Neural progenitor cell (in vitro differentiated cells): ENCODE data around the gene ATXN7. TPM values are rescaled to one million over a fixed set of nuclear protein-coding genes. Genes with fewer than 3 reads are reported as not detected.

Source experiments
- DNase-seq: peaks from one replicate; pipeline ENCODE4 v3.0.0-alpha.2; 2016; ENCODE audit warnings: low spot score
- H2AFZ ChIP-seq: fragments of 200-600 bp; sonication (generic); replicated peaks from 2 replicates; pipeline ENCODE4 v1.6.1; 2016; ENCODE audit warnings: antibody characterized with exemption
- H3F3A ChIP-seq: fragments of 200-600 bp; sonication (generic); 2 replicates; pipeline ENCODE4 v1.6.1; 2016; ENCODE audit warnings: antibody characterized with exemption, low read depth
- H3K27ac ChIP-seq: fragments of 200-600 bp; sonication (generic); 2 replicates; pipeline ENCODE4 v1.5.1; 2016; ENCODE audit warnings: mild to moderate bottlenecking
- H3K27me3 ChIP-seq: fragments of 200-600 bp; sonication (generic); 2 replicates; pipeline ENCODE4 v1.6.1; 2016; ENCODE audit warnings: mild to moderate bottlenecking, moderate library complexity
- H3K36me3 ChIP-seq: fragments of 200-600 bp; sonication (generic); 2 replicates; pipeline ENCODE4 v1.5.1; 2016
- H3K4me1 ChIP-seq: fragments of 200-600 bp; sonication (generic); 2 replicates; pipeline ENCODE4 v1.6.1; 2016; ENCODE audit warnings: mixed run types
- H3K4me2 ChIP-seq: fragments of 200-600 bp; sonication (generic); 2 replicates; pipeline ENCODE4 v1.6.1; 2016
- H3K4me3 ChIP-seq: fragments of 200-600 bp; sonication (generic); 2 replicates; pipeline ENCODE4 v1.5.1; 2016
- H3K79me2 ChIP-seq: fragments of 200-600 bp; sonication (generic); 2 replicates; pipeline ENCODE4 v1.6.1; 2016; ENCODE audit warnings: low read depth
- H3K9ac ChIP-seq: fragments of 200-600 bp; sonication (generic); 2 replicates; pipeline ENCODE4 v1.6.1; 2016
- H3K9me3 ChIP-seq: fragments of 200-600 bp; sonication (generic); 2 replicates; pipeline ENCODE4 v1.5.1; 2016; ENCODE audit warnings: low read depth
- H4K20me1 ChIP-seq: fragments of 200-600 bp; sonication (generic); 2 replicates; pipeline ENCODE4 v1.6.1; 2016; ENCODE audit warnings: low read depth
- H3K27ac Mint-ChIP-seq: 3 replicates; pipeline ENCODE4 v1.8.0; 2021; ENCODE audit warnings: mixed read lengths
- H3K27me3 Mint-ChIP-seq: 2 replicates; pipeline ENCODE4 v1.8.0; 2022; ENCODE audit warnings: low read depth, mild to moderate bottlenecking, inconsistent platforms, moderate library complexity, mixed read lengths; ENCODE audit not compliant: insufficient read depth
- H3K36me3 Mint-ChIP-seq: 3 replicates; pipeline ENCODE4 v1.8.0; 2021; ENCODE audit warnings: mixed read lengths
- H3K4me1 Mint-ChIP-seq: 3 replicates; pipeline ENCODE4 v1.8.0; 2021; ENCODE audit warnings: mixed read lengths
- H3K4me3 Mint-ChIP-seq: 3 replicates; pipeline ENCODE4 v1.8.0; 2021; ENCODE audit warnings: mild to moderate bottlenecking, moderate library complexity, mixed read lengths
- H3K9me3 Mint-ChIP-seq: 3 replicates; pipeline ENCODE4 v1.8.0; 2020; ENCODE audit warnings: mixed read lengths
- EZH2 ChIP-seq: fragments of 200-600 bp; sonication (generic); IDR thresholded peaks from 2 replicates; pipeline ENCODE4 v1.6.1; 2017; ENCODE audit warnings: antibody characterized with exemption, mild to moderate bottlenecking, moderate library complexity
- EZH2phosphoT487 ChIP-seq: fragments of 200-600 bp; sonication (generic); IDR thresholded peaks from 2 replicates; pipeline ENCODE4 v1.6.1; 2017; ENCODE audit warnings: antibody characterized with exemption
- total RNA-seq: library from RNA; depleted of rRNA; stranded (reverse); fragments of >200 nt; gene quantifications from 2 replicates; pipeline ENCODE4 v1.2.3, GENCODE V29; 2015; ENCODE audit warnings: low replicate concordance
- TF ChIP-seq, protein P1 (sequence below): fragments of 200-600 bp; sonication (generic); IDR thresholded peaks from 2 replicates; pipeline ENCODE4 v1.5.1; 2017; ENCODE audit warnings: antibody characterized with exemption, mild to moderate bottlenecking

The ATXN7 gene
- total RNA-seq, 1 donor from 2014 or later = 30.4 TPM

DNA sequence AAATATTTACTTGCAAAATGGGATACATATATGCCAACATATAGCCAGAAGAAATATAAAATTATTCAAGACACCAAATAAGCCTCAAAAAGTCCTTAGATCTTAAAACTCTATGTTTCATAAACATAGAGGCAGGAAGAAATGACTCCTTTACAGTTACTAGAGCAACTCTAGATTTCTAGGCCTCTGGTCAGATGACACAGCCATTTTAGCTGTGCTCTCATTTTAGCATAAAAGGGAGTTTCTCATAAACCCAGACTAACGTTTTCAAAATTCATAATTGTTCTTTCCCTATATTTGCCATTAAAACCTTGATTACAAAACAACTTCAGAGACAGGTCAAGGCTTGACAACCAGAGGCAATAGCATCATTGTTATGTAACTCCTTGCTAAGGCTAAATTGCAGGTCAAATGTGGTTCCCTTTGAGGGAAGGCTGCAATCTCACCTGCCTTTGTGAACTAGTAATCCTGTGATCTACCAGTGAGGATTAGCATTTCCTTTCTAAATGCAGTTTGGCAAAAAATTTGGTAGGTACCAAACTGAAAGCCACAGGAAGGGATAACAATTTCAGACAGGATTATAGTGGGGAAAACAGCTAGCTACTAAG is 8.2 kb upstream of the ATXN7 start:
- Histone ChIP-seq H3K27ac (no peak overlapping the region), H3K79me2 (peaks cover 76% of the 10 kb centered on the region), H3K4me1 (no peaks in the 10 kb centered on the region), H4K20me1 (no peaks in the 10 kb centered on the region), H3K27me3 (no peaks in the 10 kb centered on the region), H3K36me3 (no peaks in the 10 kb centered on the region), H3K9ac (no peak overlapping the region), H3K4me2 (no peak overlapping the region), H3K9me3 (no peaks in the 10 kb centered on the region), H3K4me3 (no peak overlapping the region), H2AFZ (no peak overlapping the region), H3F3A (peaks cover 5% of the 10 kb centered on the region)
- Mint-ChIP-seq H3K27me3 (peaks cover 2% of the 10 kb centered on the region), H3K9me3 (no peaks in the 10 kb centered on the region), H3K27ac (no peak overlapping the region), H3K4me1 (no peaks in the 10 kb centered on the region), H3K4me3 (no peak overlapping the region), H3K36me3 (peaks cover 8% of the 10 kb centered on the region)
- TF ChIP-seq EZH2 = no peak
- no peak for TF ChIP-seq EZH2phosphoT487
- TF ChIP-seq, protein P1, sequence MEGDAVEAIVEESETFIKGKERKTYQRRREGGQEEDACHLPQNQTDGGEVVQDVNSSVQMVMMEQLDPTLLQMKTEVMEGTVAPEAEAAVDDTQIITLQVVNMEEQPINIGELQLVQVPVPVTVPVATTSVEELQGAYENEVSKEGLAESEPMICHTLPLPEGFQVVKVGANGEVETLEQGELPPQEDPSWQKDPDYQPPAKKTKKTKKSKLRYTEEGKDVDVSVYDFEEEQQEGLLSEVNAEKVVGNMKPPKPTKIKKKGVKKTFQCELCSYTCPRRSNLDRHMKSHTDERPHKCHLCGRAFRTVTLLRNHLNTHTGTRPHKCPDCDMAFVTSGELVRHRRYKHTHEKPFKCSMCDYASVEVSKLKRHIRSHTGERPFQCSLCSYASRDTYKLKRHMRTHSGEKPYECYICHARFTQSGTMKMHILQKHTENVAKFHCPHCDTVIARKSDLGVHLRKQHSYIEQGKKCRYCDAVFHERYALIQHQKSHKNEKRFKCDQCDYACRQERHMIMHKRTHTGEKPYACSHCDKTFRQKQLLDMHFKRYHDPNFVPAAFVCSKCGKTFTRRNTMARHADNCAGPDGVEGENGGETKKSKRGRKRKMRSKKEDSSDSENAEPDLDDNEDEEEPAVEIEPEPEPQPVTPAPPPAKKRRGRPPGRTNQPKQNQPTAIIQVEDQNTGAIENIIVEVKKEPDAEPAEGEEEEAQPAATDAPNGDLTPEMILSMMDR = no peak
- DNase-seq = no peak

DNA sequence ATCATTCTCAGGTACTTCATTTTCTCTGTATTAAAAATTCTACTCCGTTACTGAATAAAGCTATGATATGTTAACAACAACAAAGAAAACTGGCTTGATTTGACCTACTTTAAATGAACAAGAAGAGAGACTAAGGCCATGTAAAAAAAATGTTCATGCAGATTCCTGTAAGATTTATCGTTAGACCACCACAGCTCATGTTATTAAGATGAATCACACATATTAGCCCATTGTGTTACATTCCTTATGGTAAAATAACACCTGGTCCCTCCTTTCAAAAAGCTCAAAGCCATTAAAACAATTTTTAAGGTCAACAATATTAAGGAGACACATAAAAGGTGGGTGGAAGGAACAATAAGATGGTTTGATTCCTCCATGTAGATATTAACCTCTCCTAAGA is 6.4 kb upstream of the ATXN7 start:
- no peak overlapping the region for H2AFZ ChIP-seq
- H3K4me3 ChIP-seq = no peak overlapping the region
- no peaks in the 10 kb centered on the region for H3K27me3 ChIP-seq
- H3K9ac ChIP-seq = no peak overlapping the region
- H3F3A ChIP-seq = peaks cover 5% of the 10 kb centered on the region
- peaks cover 2% of the 10 kb centered on the region for H3K27me3 Mint-ChIP-seq
- no peak overlapping the region for H3K27ac Mint-ChIP-seq
- H4K20me1 ChIP-seq = peaks cover 4% of the 10 kb centered on the region
- H3K4me3 Mint-ChIP-seq = no peak overlapping the region
- peaks cover 94% of the 10 kb centered on the region for H3K79me2 ChIP-seq
- TF ChIP-seq, protein P1 = no peak
- TF ChIP-seq EZH2 (no peak), EZH2phosphoT487 (no peak)
- H3K36me3 ChIP-seq = no peaks in the 10 kb centered on the region
- no peaks in the 10 kb centered on the region for H3K9me3 ChIP-seq
- DNase-seq = no peak
- H3K4me2 ChIP-seq = no peak overlapping the region
- no peak overlapping the region for H3K27ac ChIP-seq
- no peaks in the 10 kb centered on the region for H3K9me3 Mint-ChIP-seq
- peaks cover 10% of the 10 kb centered on the region for H3K4me1 Mint-ChIP-seq
- peaks cover 5% of the 10 kb centered on the region for H3K36me3 Mint-ChIP-seq
- H3K4me1 ChIP-seq = peaks cover 2% of the 10 kb centered on the region

DNA sequence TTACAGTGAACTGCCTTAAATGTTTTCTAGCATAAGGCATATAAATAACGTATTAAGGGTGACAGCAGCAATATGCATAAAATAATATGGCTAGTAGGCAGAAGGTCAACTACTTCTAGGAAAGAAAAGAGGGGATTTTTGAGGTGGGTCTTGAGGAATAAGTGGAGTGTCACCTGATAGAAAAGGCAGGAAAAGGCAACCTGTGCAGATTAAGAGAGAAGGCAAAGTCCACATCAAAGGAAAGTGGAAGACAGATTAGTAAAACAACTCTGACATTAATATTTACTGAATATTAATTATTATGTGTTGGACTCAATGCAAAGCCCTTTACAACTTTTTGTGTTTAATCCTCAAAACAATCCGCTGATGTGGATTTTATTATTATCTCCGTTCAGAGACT is 2.9 kb upstream of the ATXN7 start:
- no peaks in the 10 kb centered on the region for H3K9me3 ChIP-seq
- TF ChIP-seq EZH2phosphoT487 (no peak), EZH2 (no peak)
- TF ChIP-seq, protein P1 = no peak
- H3K4me3 ChIP-seq = no peak overlapping the region
- no peaks in the 10 kb centered on the region for H3K9me3 Mint-ChIP-seq
- no peaks in the 10 kb centered on the region for H3F3A ChIP-seq
- peaks cover 9% of the 10 kb centered on the region for H3K36me3 Mint-ChIP-seq
- H3K9ac ChIP-seq = no peak overlapping the region
- H3K4me1 ChIP-seq = peaks cover 14% of the 10 kb centered on the region
- H3K4me3 Mint-ChIP-seq = no peak overlapping the region
- H3K4me1 Mint-ChIP-seq = peaks cover 27% of the 10 kb centered on the region
- peaks cover 92% of the 10 kb centered on the region for H3K79me2 ChIP-seq
- H2AFZ ChIP-seq = no peak overlapping the region
- no peak overlapping the region for H3K27ac ChIP-seq
- no peaks in the 10 kb centered on the region for H3K27me3 ChIP-seq
- H3K36me3 ChIP-seq = no peaks in the 10 kb centered on the region
- H3K4me2 ChIP-seq = no peak overlapping the region
- peaks cover 9% of the 10 kb centered on the region for H4K20me1 ChIP-seq
- H3K27me3 Mint-ChIP-seq = peaks cover 4% of the 10 kb centered on the region
- H3K27ac Mint-ChIP-seq = no peak overlapping the region
- DNase-seq = no peak
